ENCODE data around the gene RBM15B. TPM values are rescaled to one million over a fixed set of nuclear protein-coding genes. Genes with fewer than 3 reads are reported as not detected.
A peak's percentile ranks its signal among the peaks of the same experiment; 100 is the strongest.

The RBM15B gene
- total RNA-seq, 3 donors from 2014 or later: 28.5 to 35.0 (median 28.8) TPM

GRCh38 chr3:51396401-51396800 is 5.3 kb downstream of the RBM15B start:
- no peak for DNase-seq
- peaks cover 34% of the 10 kb centered on the region for H3K4me1 ChIP-seq (ENCODE audit: low read depth)
- intact Hi-C loops (cut with DNase I, micrococcal nuclease): no loop called here
- H3K36me3 ChIP-seq (ENCODE audit: low read depth): no peaks in the 10 kb centered on the region
- TF ChIP-seq CTCF (IDR thresholded peaks at IDR 0.05): no peak
- H3K9me3 ChIP-seq: no peaks in the 10 kb centered on the region
- no peak overlapping the region for H3K4me3 ChIP-seq
- ATAC-seq: no peak

GRCh38 chr3:51397392-51397791 is 6.3 kb downstream of the RBM15B start:
- DNase-seq (no peak), ATAC-seq (no peak)
- H3K4me3 ChIP-seq: no peak overlapping the region
- H3K36me3 ChIP-seq (ENCODE audit: low read depth): no peaks in the 10 kb centered on the region
- H3K4me1 ChIP-seq (ENCODE audit: low read depth): peaks cover 27% of the 10 kb centered on the region
- no peaks in the 10 kb centered on the region for H3K9me3 ChIP-seq
- intact Hi-C loops (cut with DNase I, micrococcal nuclease): no loop called here
- no peak for TF ChIP-seq CTCF (IDR thresholded peaks at IDR 0.05)

- DNase-seq: no peak
- peaks cover 15% of the 10 kb centered on the region for H3K4me1 ChIP-seq (ENCODE audit: low read depth)
- H3K9me3 ChIP-seq: no peaks in the 10 kb centered on the region
- intact Hi-C loops (cut with DNase I, micrococcal nuclease): no loop called here
- no peak for ATAC-seq
- H3K36me3 ChIP-seq (ENCODE audit: low read depth): no peaks in the 10 kb centered on the region
- no peak for TF ChIP-seq CTCF (IDR thresholded peaks at IDR 0.05)
- no peak overlapping the region for H3K4me3 ChIP-seq
Measured at GRCh38 chr3:51398595-51399310, 7.7 kb downstream of the RBM15B start.

GRCh38 chr3:51400166-51400565 is 9.1 kb downstream of the RBM15B start:
- Histone ChIP-seq H3K4me3 (no peak overlapping the region), H3K36me3 (ENCODE audit: low read depth) (no peaks in the 10 kb centered on the region), H3K9me3 (no peaks in the 10 kb centered on the region), H3K4me1 (ENCODE audit: low read depth) (peaks cover 5% of the 10 kb centered on the region)
- ATAC-seq (peak; percentile 86), DNase-seq (peak in 1 of 3 donors; percentile 36)
- no peak for TF ChIP-seq CTCF (IDR thresholded peaks at IDR 0.05)
- intact Hi-C loops (cut with DNase I, micrococcal nuclease): no loop called here

- no peaks in the 10 kb centered on the region for H3K9me3 ChIP-seq
- no peak overlapping the region for H3K4me3 ChIP-seq
- TF ChIP-seq CTCF (IDR thresholded peaks at IDR 0.05): no peak
- intact Hi-C loops (cut with DNase I, micrococcal nuclease): no loop called here
- no peaks in the 10 kb centered on the region for H3K4me1 ChIP-seq (ENCODE audit: low read depth)
- no peak for ATAC-seq
- no peaks in the 10 kb centered on the region for H3K36me3 ChIP-seq (ENCODE audit: low read depth)
- no peak for DNase-seq
Measured at GRCh38 chr3:51401735-51402134, 10.7 kb downstream of the RBM15B start.
